IPS-15b (cell line): ENCODE data around the gene NXPH3.

Experiments
- H3K27me3 ChIP-seq: one replicate; pipeline ENCODE4 v1.6.1; 2013; ENCODE audit warnings: low read length; ENCODE audit not compliant: control insufficient read depth, insufficient read depth
- H3K36me3 ChIP-seq: one replicate; pipeline ENCODE4 v1.6.1; 2013; ENCODE audit warnings: low read length; ENCODE audit not compliant: control insufficient read depth, insufficient read depth
- H3K4me1 ChIP-seq: one replicate; pipeline ENCODE4 v1.6.1; 2013; ENCODE audit warnings: mild to moderate bottlenecking, low read length; ENCODE audit not compliant: control insufficient read depth, insufficient read depth
- H3K4me3 ChIP-seq: one replicate; pipeline ENCODE4 v1.5.1; 2013; ENCODE audit warnings: low read depth, low read length
- H3K9ac ChIP-seq: one replicate; pipeline ENCODE4 v1.6.1; 2013; ENCODE audit warnings: low read depth, mild to moderate bottlenecking, low read length
- H3K9me3 ChIP-seq: one replicate; pipeline ENCODE4 v1.6.1; 2013; ENCODE audit warnings: mild to moderate bottlenecking, low read length; ENCODE audit not compliant: control insufficient read depth, insufficient read depth

The NXPH3 gene

DNA sequence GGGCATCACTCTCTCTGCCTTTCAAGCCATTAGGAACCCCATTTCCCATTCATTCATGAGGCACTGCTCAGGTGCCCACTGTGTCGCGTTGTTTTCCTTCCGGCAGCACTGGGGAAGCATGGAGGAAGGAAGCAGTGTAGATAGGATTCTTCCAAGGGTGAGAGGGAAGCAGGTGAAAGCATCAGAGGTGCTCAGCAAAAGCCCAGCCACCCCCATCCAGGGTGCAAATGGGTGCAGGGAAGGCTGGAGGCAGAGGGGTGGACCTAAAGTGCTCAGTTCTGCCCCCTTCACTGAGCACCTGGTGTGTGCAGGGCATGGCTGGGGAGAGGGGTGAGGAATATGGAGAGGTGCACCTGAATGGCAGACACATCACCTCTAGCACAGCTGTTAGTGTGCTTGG is 3.4 kb upstream of the NXPH3 start:
- Histone ChIP-seq H3K27me3 (peaks cover 23% of the 10 kb centered on the region), H3K9ac (no peak overlapping the region), H3K36me3 (no peaks in the 10 kb centered on the region), H3K4me3 (no peak overlapping the region), H3K4me1 (no peaks in the 10 kb centered on the region), H3K9me3 (no peaks in the 10 kb centered on the region)

DNA sequence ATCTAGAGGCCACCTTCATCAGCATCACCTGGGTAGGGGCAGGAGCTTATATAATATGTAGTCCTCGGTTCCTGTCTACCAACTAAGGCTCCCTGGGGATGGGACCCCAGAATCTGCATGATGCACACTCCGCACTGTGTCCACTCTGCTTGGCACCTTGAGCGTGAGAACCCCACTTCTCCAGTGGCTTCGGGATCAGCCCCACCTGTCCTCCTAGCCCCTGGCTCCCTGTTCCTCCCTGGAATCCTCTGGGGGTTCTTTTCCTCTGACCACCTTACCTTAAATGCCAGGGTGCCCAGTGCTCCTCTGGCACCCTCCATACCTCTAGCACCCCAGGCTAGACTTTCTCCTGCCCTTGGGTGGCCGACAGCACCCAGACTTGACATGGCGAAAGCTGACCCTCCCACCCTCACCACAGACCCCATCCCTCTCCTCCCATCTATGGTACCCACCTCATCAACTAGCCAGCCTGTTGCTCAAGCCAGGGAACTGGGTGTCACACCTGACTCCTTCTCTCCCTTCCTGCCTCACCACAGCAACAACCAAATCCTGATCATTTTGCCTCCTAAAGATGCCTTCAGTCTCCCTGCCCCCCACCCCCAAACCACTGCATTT is 2.8 kb upstream of the NXPH3 start:
- Histone ChIP-seq H3K9ac (no peak overlapping the region), H3K4me3 (no peak overlapping the region), H3K36me3 (no peaks in the 10 kb centered on the region), H3K4me1 (peaks cover 2% of the 10 kb centered on the region), H3K9me3 (no peaks in the 10 kb centered on the region), H3K27me3 (peaks cover 30% of the 10 kb centered on the region)

DNA sequence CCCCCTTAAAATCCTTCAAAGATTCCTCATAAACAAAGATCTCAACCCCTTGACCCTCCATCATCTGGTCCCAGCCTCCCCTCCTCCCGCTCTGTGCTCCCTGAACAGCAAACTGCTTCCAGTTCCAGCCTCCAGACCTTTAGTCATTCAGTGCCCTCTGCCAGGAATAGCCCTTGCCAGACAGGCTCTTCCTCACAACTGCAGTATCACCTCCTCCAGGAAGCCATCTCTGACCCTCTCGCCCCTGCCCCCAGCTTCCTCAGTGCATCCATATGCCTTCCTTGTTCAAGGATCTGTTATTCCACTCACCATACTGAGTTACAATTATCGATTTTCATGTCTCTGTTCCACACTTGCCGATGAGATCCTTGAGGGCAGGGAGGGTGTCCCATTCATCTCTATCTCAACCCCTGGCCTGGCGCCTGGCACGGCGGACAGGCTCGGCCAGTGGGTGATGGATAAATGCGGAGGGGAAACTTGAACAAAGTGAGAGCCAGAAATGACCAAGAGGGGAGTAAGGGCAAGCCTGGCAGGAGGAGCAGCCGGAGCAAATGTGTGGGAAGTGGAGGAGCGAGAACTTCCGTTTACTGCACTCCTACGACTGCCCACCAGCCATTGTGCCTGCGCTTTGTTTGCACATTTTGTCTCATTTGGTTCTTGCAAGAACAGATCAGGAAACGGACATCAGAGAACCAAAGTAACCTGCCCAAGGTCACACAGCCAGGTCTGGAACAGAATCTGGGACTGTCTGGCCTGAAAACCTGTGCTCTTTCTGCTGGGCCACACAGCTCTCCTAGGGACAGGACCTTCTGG is 2.0 kb upstream of the NXPH3 start:
- Histone ChIP-seq H3K4me1 (peaks cover 2% of the 10 kb centered on the region), H3K9ac (no peak overlapping the region), H3K4me3 (peak overlapping the region; percentile 8), H3K27me3 (peaks cover 33% of the 10 kb centered on the region), H3K36me3 (no peaks in the 10 kb centered on the region), H3K9me3 (no peaks in the 10 kb centered on the region)

DNA sequence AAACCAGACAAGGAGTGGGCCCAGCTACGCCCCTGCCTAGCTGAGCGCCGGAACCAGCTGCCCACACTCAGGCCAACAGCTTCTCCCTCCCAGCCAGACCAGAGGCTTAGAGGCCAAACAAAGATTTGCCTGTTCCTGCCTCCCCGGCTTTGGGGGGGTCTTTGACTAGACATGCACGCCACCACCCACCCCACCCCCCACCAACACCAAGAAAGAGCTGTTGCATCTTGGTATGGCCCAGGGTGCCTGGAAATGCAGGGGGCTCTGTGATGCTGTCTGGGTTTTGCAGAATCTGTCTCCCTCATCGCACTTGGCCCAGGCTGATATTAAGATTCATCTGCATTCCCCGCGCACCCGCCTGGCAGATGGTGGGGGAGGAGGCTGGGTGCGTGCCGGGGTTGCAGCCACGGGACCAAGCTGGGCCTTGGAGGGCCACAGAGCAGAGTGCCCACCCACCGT is 1.3 kb upstream of the NXPH3 start:
- peaks cover 33% of the 10 kb centered on the region for H3K27me3 ChIP-seq
- H3K4me1 ChIP-seq: peaks cover 2% of the 10 kb centered on the region
- H3K9ac ChIP-seq: no peak overlapping the region
- H3K9me3 ChIP-seq: no peaks in the 10 kb centered on the region
- no peak overlapping the region for H3K4me3 ChIP-seq
- no peaks in the 10 kb centered on the region for H3K36me3 ChIP-seq

DNA sequence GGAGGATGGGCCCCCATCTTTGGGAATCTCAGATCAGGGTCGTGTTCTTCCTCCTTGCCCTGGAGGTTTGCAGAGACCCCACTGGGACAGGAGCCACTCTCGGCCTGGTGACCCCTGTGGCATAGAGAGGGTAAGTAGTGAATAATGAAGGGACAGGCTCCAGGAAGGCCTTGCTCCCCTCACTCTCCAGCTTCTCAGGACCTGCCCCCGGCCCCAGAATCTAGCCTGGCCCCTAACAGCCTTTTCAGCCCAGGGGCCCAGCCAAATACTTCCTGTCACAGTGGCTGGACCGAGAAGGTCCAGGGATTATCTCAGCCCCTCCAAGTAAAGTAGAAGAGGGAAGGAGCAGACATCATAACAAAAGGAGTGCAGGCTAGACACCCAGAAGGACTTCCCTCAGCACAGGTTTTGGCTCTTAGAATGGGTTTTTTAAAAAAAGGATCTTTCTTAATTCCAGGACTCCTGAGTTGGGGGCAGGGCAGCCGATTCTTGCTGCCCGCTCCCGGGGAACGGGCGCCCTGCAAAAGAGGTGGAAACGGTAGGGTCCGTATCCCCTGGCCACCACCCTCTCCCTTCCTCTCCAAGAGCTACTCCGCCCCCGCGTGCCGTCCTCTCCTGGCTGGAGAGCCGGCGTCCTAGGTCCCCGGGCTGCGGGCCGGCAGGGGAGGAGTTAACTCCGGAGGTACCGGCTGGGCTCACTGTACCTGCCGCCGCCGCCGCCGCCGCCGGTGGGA is 559 bp upstream of the NXPH3 start:
- Histone ChIP-seq H3K27me3 (peaks cover 32% of the 10 kb centered on the region), H3K4me1 (peaks cover 2% of the 10 kb centered on the region), H3K9ac (no peak overlapping the region), H3K9me3 (no peaks in the 10 kb centered on the region), H3K4me3 (peak overlapping the region; percentile 61), H3K36me3 (no peaks in the 10 kb centered on the region)

DNA sequence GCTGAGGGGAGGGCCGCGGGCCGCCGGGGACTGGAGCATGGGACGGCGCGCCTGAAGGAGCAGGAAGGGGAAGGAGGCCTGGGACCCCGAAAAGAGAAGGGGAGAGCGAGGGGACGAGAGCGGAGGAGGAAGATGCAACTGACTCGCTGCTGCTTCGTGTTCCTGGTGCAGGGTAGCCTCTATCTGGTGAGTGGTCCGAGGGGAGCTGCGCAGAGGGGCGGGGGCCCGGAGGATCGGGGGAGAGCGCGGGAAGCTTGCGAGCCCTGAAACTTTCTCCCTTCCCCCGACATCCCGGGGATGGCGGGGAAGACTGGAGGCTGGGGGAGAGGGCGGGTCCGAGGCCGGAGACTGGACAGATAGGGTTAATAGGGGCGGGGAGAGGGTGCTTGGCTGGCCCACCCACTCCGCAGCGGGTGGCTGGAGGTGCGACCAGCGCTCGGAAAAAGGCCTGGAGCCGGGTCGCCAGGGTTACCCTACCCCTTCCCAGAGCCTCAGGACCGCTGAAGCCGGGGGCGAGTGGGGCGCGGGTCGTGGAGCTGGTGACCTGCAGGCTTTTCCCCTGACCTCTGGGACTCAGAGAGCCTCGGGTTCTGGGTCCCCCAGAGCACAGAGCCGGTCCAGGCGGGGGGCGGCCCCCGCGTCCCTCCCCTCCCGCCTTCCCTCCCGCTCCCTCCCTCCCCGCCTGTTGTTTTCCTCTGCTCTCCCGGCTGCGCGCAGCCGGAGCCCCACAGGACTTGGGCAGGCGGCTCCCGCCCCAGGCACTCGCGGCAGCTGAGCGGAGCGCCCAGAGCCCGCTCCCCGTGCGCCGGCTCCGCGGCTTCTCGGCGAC is 631 bp downstream of the NXPH3 start:
- Histone ChIP-seq H3K9ac (peak overlapping the region; percentile 76), H3K27me3 (peaks cover 21% of the 10 kb centered on the region), H3K9me3 (no peaks in the 10 kb centered on the region), H3K36me3 (no peaks in the 10 kb centered on the region), H3K4me3 (peak overlapping the region; percentile 93), H3K4me1 (peaks cover 2% of the 10 kb centered on the region)

DNA sequence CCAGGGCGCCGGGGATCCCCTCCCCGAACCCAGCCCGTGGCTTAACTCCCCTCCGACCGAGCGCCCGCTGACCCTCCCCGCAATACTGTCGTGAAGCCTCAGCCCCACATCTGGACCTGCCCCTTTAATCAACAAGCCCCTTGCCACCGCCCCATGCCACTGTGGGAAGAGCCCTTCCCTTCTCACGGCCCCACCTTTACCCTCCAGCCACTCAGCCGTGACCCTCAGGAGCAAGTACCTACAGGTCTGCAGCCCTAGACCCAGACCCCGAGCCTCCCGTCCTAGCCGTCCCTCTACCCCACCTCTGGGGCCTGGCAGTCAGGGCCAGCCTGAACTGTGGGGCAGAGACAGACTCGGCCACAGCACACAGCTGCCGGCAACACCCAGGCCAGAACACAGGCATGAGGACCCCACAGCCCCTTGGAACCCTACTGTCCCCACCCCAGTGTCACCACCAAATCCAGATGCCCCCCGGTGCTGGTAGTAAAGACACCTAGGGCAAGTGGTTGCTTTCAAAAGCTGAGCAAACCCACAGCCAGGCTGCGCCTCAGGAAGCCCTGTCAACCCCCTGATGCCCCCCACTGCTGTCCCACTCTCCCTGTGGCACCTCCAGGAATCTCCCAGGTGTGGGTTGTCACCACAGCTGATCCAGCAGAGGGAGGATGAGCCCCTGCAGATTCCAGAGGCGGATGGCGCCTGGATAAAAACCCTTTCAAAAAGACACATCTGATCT is 1.4 kb downstream of the NXPH3 start:
- peak overlapping the region; percentile 93 for H3K4me3 ChIP-seq
- peaks cover 14% of the 10 kb centered on the region for H3K27me3 ChIP-seq
- peak overlapping the region; percentile 76 for H3K9ac ChIP-seq

DNA sequence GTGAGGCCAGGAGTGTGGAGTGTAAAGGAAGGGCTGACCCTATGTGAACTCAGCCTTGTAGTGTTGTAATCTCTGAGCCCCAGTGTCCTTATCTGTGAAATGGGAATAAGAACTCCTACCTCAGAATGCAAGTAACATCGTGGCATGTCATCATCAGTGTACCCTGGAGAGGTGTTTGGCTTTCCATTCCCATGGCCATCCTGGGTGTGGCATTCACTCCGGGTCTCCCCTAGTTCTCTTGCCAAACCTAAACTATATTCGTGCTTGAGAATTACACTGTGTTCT is 1.9 kb downstream of the NXPH3 start:
- Histone ChIP-seq H3K9ac (no peak overlapping the region), H3K4me1 (peaks cover 2% of the 10 kb centered on the region), H3K27me3 (peaks cover 12% of the 10 kb centered on the region), H3K4me3 (peak overlapping the region; percentile 93), H3K36me3 (no peaks in the 10 kb centered on the region), H3K9me3 (no peaks in the 10 kb centered on the region)

More for the DNA sequence above, 1.4 kb downstream of the NXPH3 start:
- H3K9me3 ChIP-seq: no peaks in the 10 kb centered on the region
- peaks cover 2% of the 10 kb centered on the region for H3K4me1 ChIP-seq
- no peaks in the 10 kb centered on the region for H3K36me3 ChIP-seq

DNA sequence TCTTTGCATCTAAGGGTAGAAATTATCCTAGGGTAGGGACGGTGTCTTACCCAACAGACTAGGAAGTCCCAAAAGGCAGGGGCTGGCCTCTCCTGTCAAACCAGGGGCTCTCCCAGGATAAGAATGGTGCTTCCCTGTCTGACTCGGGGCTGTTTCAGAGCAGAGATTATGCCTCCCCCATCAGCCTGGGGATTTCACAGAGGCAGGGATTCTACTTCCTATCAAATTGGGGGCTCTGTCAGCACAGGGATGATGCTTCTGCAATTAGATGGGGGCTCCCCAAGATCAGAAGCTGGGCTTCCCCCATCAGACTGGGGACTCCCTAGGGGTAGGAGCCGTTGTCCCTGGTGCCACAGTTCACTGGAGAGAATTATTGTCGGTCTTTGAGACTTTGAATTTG is 2.3 kb downstream of the NXPH3 start:
- no peak overlapping the region for H3K4me3 ChIP-seq
- peaks cover 12% of the 10 kb centered on the region for H3K27me3 ChIP-seq
- H3K4me1 ChIP-seq: peaks cover 2% of the 10 kb centered on the region
- H3K9me3 ChIP-seq: no peaks in the 10 kb centered on the region
- no peaks in the 10 kb centered on the region for H3K36me3 ChIP-seq
- no peak overlapping the region for H3K9ac ChIP-seq

DNA sequence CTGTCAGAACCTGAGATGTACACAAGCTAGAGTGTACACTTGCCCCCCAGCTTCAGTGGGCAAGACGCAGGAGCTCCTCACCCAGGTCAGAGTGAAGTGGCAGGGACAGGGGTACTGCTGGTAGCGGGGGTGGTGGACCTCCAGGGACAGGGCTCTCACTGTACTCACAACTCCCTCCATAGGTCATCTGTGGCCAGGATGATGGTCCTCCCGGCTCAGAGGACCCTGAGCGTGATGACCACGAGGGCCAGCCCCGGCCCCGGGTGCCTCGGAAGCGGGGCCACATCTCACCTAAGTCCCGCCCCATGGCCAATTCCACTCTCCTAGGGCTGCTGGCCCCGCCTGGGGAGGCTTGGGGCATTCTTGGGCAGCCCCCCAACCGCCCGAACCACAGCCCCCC is 2.7 kb downstream of the NXPH3 start:
- Histone ChIP-seq H3K4me3 (no peak overlapping the region), H3K27me3 (peaks cover 12% of the 10 kb centered on the region), H3K9ac (no peak overlapping the region), H3K4me1 (peaks cover 2% of the 10 kb centered on the region), H3K9me3 (no peaks in the 10 kb centered on the region), H3K36me3 (no peaks in the 10 kb centered on the region)
